Mucosa of descending colon (tissue), 3 donors: ENCODE results near the gene LARGE1. TPM values are rescaled to one million over a fixed set of nuclear protein-coding genes. Genes with fewer than 3 reads are reported as not detected.

ENCODE experiments used
- ATAC-seq: fragments of 200-7000 bp; cut with Tn5 transposase; one replicate; pipeline ENCODE4 v1.9.1; 2020; ENCODE audit warnings: mild to moderate bottlenecking, moderate library complexity
- DNase-seq, 3 donors: peaks; one replicate each; pipeline ENCODE4 v3.0.0-alpha.2; 2020
- H3K36me3 ChIP-seq: fragments of 200-600 bp; one replicate; pipeline ENCODE4 v1.8.0; 2021; ENCODE audit warnings: low read depth, mild to moderate bottlenecking
- H3K4me1 ChIP-seq: fragments of 200-600 bp; one replicate; pipeline ENCODE4 v1.8.0; 2021; ENCODE audit warnings: low read depth, mild to moderate bottlenecking
- H3K4me3 ChIP-seq: fragments of 200-600 bp; one replicate; pipeline ENCODE4 v1.8.0; 2021; ENCODE audit warnings: mild to moderate bottlenecking
- H3K9me3 ChIP-seq: fragments of 200-600 bp; one replicate; pipeline ENCODE4 v1.8.0; 2021; ENCODE audit warnings: mild to moderate bottlenecking
- intact Hi-C, 2 donors: fragments of 100-400 bp; cut with DNase I in 1 of 2; cut with micrococcal nuclease in 1 of 2; formaldehyde crosslinking; loops; one replicate each; pipeline versions ENCODE4 v1.11.0 to v1.11.1; 2022; cut with DNase I, micrococcal nuclease
- total RNA-seq, 3 donors: library from RNA; stranded (reverse); fragmentation: NEBNext Ultra II Directional in 2 of 3; extraction: Animal tissue kit (Norgen Biotek cat#: 25700) in 2 of 3; gene quantifications; one replicate each; pipeline versions ENCODE4 v1.2.1 to v1.2.4, GENCODE V29; 2021 to 2023
- TF ChIP-seq, protein P1 (sequence below): fragments of 200-600 bp; IDR thresholded peaks from one replicate; pipeline ENCODE4 v1.8.0; 2022; ENCODE audit warnings: antibody characterized with exemption, mild to moderate bottlenecking
- donor health status: DM: no; HTN: no; CAD: no; lungs with moderate emphysema.
- donor health status: DM: no; HTN: no; CAD: no.
- donor health status: DM: no; HTN: yes; CAD: no.

LARGE1 gene
- total RNA-seq, 3 donors from 2014 or later = 29.3 to 93.8 (median 67.7) TPM

- intact Hi-C loops = no loop called here
- H3K4me3 ChIP-seq = no peak overlapping the region
- DNase-seq = no peak
- no peak for ATAC-seq
- H3K9me3 ChIP-seq = peaks cover 4% of the 10 kb centered on the region
- TF ChIP-seq, protein P1, sequence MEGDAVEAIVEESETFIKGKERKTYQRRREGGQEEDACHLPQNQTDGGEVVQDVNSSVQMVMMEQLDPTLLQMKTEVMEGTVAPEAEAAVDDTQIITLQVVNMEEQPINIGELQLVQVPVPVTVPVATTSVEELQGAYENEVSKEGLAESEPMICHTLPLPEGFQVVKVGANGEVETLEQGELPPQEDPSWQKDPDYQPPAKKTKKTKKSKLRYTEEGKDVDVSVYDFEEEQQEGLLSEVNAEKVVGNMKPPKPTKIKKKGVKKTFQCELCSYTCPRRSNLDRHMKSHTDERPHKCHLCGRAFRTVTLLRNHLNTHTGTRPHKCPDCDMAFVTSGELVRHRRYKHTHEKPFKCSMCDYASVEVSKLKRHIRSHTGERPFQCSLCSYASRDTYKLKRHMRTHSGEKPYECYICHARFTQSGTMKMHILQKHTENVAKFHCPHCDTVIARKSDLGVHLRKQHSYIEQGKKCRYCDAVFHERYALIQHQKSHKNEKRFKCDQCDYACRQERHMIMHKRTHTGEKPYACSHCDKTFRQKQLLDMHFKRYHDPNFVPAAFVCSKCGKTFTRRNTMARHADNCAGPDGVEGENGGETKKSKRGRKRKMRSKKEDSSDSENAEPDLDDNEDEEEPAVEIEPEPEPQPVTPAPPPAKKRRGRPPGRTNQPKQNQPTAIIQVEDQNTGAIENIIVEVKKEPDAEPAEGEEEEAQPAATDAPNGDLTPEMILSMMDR = no peak
- no peaks in the 10 kb centered on the region for H3K4me1 ChIP-seq
- H3K36me3 ChIP-seq = no peaks in the 10 kb centered on the region
Measured at GRCh38 chr22:33650244-33650643, 270.0 kb downstream of the LARGE1 start.

DNA sequence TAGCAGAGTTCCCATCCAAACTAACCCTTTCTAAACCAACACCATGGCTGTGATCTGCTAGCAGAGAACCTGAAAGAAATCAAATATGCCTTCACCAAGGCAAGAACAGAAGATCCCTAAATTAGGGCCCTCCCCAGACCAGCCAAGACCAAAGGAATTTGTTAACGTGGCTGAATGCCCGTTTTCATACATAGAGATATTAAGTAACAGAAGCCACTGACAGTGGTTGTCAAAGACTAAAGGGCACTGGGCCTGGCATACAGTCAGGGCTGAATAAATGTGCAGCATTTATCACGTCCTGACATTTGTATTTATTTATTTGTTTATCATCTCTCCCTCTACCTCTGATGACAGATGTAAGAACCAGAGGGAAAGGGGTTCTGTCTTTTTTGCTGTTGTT lies 271.8 kb downstream of the LARGE1 start:
- Histone ChIP-seq H3K36me3 (no peaks in the 10 kb centered on the region), H3K9me3 (peaks cover 4% of the 10 kb centered on the region), H3K4me1 (no peaks in the 10 kb centered on the region), H3K4me3 (no peak overlapping the region)
- intact Hi-C loops = no loop called here
- TF ChIP-seq, protein P1 = no peak
- ATAC-seq (no peak), DNase-seq (no peak)

- TF ChIP-seq, protein P1 = no peak
- Histone ChIP-seq H3K9me3 (peaks cover 2% of the 10 kb centered on the region), H3K4me1 (no peaks in the 10 kb centered on the region), H3K36me3 (no peaks in the 10 kb centered on the region), H3K4me3 (no peak overlapping the region)
- DNase-seq (no peak), ATAC-seq (no peak)
- intact Hi-C loops = no loop called here
Measured at GRCh38 chr22:33640900-33641299, 279.4 kb downstream of the LARGE1 start.

- ATAC-seq (no peak), DNase-seq (no peak)
- Histone ChIP-seq H3K36me3 (no peaks in the 10 kb centered on the region), H3K4me3 (no peak overlapping the region), H3K9me3 (no peaks in the 10 kb centered on the region), H3K4me1 (no peaks in the 10 kb centered on the region)
- intact Hi-C loops = no loop called here
- TF ChIP-seq, protein P1 = no peak
Measured at GRCh38 chr22:33639588-33640254, 280.6 kb downstream of the LARGE1 start.

- no peak for ATAC-seq
- Histone ChIP-seq H3K9me3 (no peaks in the 10 kb centered on the region), H3K4me1 (no peaks in the 10 kb centered on the region), H3K36me3 (no peaks in the 10 kb centered on the region), H3K4me3 (no peak overlapping the region)
- intact Hi-C loops = no loop called here
- TF ChIP-seq, protein P1 = no peak
- DNase-seq = no peak
Measured at GRCh38 chr22:33635766-33636165, 284.5 kb downstream of the LARGE1 start.

DNA sequence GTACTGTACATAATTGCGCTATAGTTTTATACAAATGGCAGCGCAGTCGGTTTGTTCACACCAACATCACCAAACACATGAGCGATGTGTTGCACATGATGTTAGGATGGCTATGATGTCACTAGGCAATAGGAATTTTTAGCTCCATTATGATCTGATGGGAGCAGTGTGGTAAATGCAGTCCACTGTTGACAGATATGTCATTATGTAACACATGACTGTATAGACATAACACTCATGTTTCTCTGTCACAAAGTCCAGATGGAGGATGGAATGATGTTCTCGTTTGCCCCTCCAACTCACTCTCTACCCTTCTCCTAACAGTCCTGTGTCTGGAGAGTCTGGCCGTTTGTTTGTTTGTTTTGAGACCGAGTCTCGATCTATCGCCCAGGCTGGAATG lies 288.5 kb downstream of the LARGE1 start:
- ATAC-seq = no peak

More for the DNA sequence above, 288.5 kb downstream of the LARGE1 start:
- Histone ChIP-seq H3K36me3 (no peaks in the 10 kb centered on the region), H3K9me3 (no peaks in the 10 kb centered on the region), H3K4me1 (no peaks in the 10 kb centered on the region), H3K4me3 (no peak overlapping the region)
- TF ChIP-seq, protein P1 = no peak
- DNase-seq = no peak
- intact Hi-C loops = no loop called here
